K562 (cell line): ENCODE measurements around the gene MAN1B1. TPM values are rescaled to one million over a fixed set of nuclear protein-coding genes. Genes with fewer than 3 reads are reported as not detected.

ENCODE experiments used
- ATAC-seq: fragments of 200-7000 bp; cut with Tn5 transposase; 3 replicates; pipeline ENCODE4 v1.9.1; 2020; ENCODE audit warnings: moderate library complexity
- BruUV-seq: library from RNA; stranded (reverse); fragments of 400-500 nt; replicated peaks from 2 replicates; lab custom pipeline; 2021; lab: Mats Ljungman, UMichigan
- CTCF ChIA-PET: fragments of 300-600 bp; formaldehyde crosslinking; extraction: SDS; loops from one replicate; lab custom pipeline; 2021; ENCODE audit warnings: low intra/inter-chr PET ratio; lab: Yijun Ruan, JAX
- POLR2A ChIA-PET: fragments of 300-600, 350-650 bp; sonication (Branson Sonifier 250); formaldehyde crosslinking; extraction: SDS; loops from one replicate; lab custom pipeline; 2021; ENCODE audit warnings: antibody characterized with exemption, inconsistent platforms; lab: Yijun Ruan, JAX
- DNase-seq, 4 experiments: peaks; one replicate each; pipeline versions ENCODE4 v3.0.0 to v3.0.0-alpha.2; 2011 to 2018; ENCODE audit warnings: low spot score in 3 of 4, mixed read lengths in 3 of 4; ENCODE audit errors: extremely low read depth in 1 of 4
- FAIRE-seq: peaks from 2 replicates; lab custom pipeline; 2011; peaks lifted over from hg19 to GRCh38; lab: Jason Lieb, UNC
- H2AFZ ChIP-seq: 2 replicates; pipeline ENCODE4 v1.6.0; 2011; ENCODE audit warnings: low read depth, low read length, control low read depth, inconsistent platforms
- H3K27ac ChIP-seq: fragments of 200-600 bp; 3 replicates; pipeline ENCODE4 v1.8.0; 2011; ENCODE audit warnings: low read depth, mild to moderate bottlenecking, control low read depth, inconsistent platforms, low read length, moderate library complexity, mixed read lengths; ENCODE audit errors: extremely low read depth
- H3K27me3 ChIP-seq, 2 experiments: fragments of 300-600 bp in 1 of 2; 2 replicates in 1 of 2; 3 replicates in 1 of 2; pipeline versions ENCODE4 v1.6.0 to v1.8.0; 2011; ENCODE audit warnings: inconsistent platforms in 2 of 2, low read length in 2 of 2, mild to moderate bottlenecking in 1 of 2, mixed read lengths in 1 of 2, moderate library complexity in 1 of 2; ENCODE audit not compliant: control insufficient read depth in 2 of 2, insufficient read depth in 2 of 2
- H3K36me3 ChIP-seq: fragments of 300-600 bp; 3 replicates; pipeline ENCODE4 v1.8.0; 2011; ENCODE audit warnings: mild to moderate bottlenecking, low read length, inconsistent platforms; ENCODE audit not compliant: control insufficient read depth, insufficient read depth
- H3K4me1 ChIP-seq, 2 experiments: fragments of 200-600 bp in 1 of 2; replicated peaks in 1 of 2; 2 replicates in 1 of 2; 3 replicates in 1 of 2; pipeline versions ENCODE4 v1.5.1 to v1.8.0; 2011; ENCODE audit warnings: inconsistent platforms in 2 of 2, low read length in 2 of 2, mild to moderate bottlenecking in 1 of 2, mixed read lengths in 1 of 2, moderate library complexity in 1 of 2; ENCODE audit not compliant: control insufficient read depth in 2 of 2, insufficient read depth in 2 of 2
- H3K4me2 ChIP-seq: 2 replicates; pipeline ENCODE4 v1.6.1; 2011; ENCODE audit warnings: low read length, control low read depth, inconsistent platforms, mixed read lengths; ENCODE audit not compliant: insufficient read depth
- H3K4me3 ChIP-seq: fragments of 200-600 bp; sonication (generic), shearing (Covaris generic); 2 replicates; pipeline ENCODE4 v1.5.1; 2016; ENCODE audit warnings: control low read depth, inconsistent platforms
- H3K79me2 ChIP-seq: fragments of 200-600 bp; 3 replicates; pipeline ENCODE4 v1.8.0; 2011; ENCODE audit warnings: low read length, inconsistent platforms; ENCODE audit not compliant: control insufficient read depth, insufficient read depth
- H3K9ac ChIP-seq, 2 experiments: 2 replicates each; pipeline versions ENCODE4 v1.6.0 to v1.6.1; 2011; ENCODE audit warnings: low read depth in 2 of 2, low read length in 2 of 2, control low read depth in 1 of 2, inconsistent platforms in 1 of 2, mild to moderate bottlenecking in 1 of 2, mixed read lengths in 1 of 2; ENCODE audit not compliant: insufficient read depth in 1 of 2
- H3K9me1 ChIP-seq: one replicate; pipeline ENCODE4 v1.6.0; 2011; ENCODE audit warnings: inconsistent platforms, mild to moderate bottlenecking, low read length, moderate library complexity; ENCODE audit not compliant: control insufficient read depth, insufficient read depth
- H3K9me3 ChIP-seq: replicated peaks from 2 replicates; pipeline ENCODE4 v1.5.1; 2011; ENCODE audit warnings: low read depth, low read length, inconsistent platforms; ENCODE audit not compliant: control insufficient read depth, insufficient read depth
- H4K20me1 ChIP-seq: replicated peaks from 2 replicates; pipeline ENCODE4 v1.6.1; 2011; ENCODE audit warnings: low read length, inconsistent platforms, mixed read lengths; ENCODE audit not compliant: control insufficient read depth, insufficient read depth
- AFF4 ChIP-seq: sonication (generic); formaldehyde crosslinking; IDR thresholded peaks from 2 replicates; pipeline ENCODE4 v1.8.0; 2023; ENCODE audit warnings: mild to moderate bottlenecking, missing genetic modification reagents
- ARID3B ChIP-seq: fragments of 250-450 bp; sonication (Bioruptor Pico); IDR thresholded peaks from 2 replicates; pipeline ENCODE4 v1.4.0; 2020; ENCODE audit warnings: borderline replicate concordance
- CHCHD3 ChIP-seq: fragments of 250-450 bp; sonication (Bioruptor Pico); IDR thresholded peaks from 2 replicates; pipeline ENCODE4 v2.1.2; 2022; ENCODE audit warnings: mild to moderate bottlenecking
- CHD1 ChIP-seq: fragments of 200-600 bp; sonication (generic); IDR thresholded peaks from one replicate; pipeline ENCODE4 v1.6.1; 2012; ENCODE audit warnings: mild to moderate bottlenecking, moderate library complexity, low read length, inconsistent platforms
- KDM1A ChIP-seq, 2 experiments: fragments of 450-650 bp; IDR thresholded peaks; 2 replicates each; pipeline ENCODE4 v1.6.1; 2016; ENCODE audit warnings: mild to moderate bottlenecking in 2 of 2
- MEIS2 ChIP-seq: fragments of 450-650 bp; IDR thresholded peaks from 2 replicates; pipeline ENCODE4 v1.6.1; 2014; ENCODE audit warnings: mild to moderate bottlenecking; ENCODE audit not compliant: partially characterized antibody
- MYC ChIP-seq, 2 experiments: fragments of 250-450 bp in 1 of 2; sonication (Bioruptor Pico) in 1 of 2; IDR thresholded peaks; 2 replicates each; pipeline versions ENCODE4 v1.5.1 to v1.6.1; 2012 to 2021; ENCODE audit warnings: low read depth in 2 of 2, borderline replicate concordance in 1 of 2, improper control_type of control experiment in 1 of 2, low read length in 1 of 2, mild to moderate bottlenecking in 1 of 2, moderate library complexity in 1 of 2
- RNF219 ChIP-seq: fragments of 250-450 bp; sonication (Bioruptor Pico); IDR thresholded peaks from 2 replicates; pipeline ENCODE4 v1.5.0; 2022; ENCODE audit warnings: mild to moderate bottlenecking
- SIX5 ChIP-seq, 2 experiments: IDR thresholded peaks; 2 replicates each; pipeline ENCODE4 v1.6.1; 2011; ENCODE audit warnings: low read length in 2 of 2, borderline replicate concordance in 1 of 2, low read depth in 1 of 2, mild to moderate bottlenecking in 1 of 2, moderate library complexity in 1 of 2; ENCODE audit not compliant: insufficient read depth in 1 of 2
- ZNF778 ChIP-seq: fragments of 450-650 bp; formaldehyde crosslinking; IDR thresholded peaks from 2 replicates; pipeline ENCODE4 v1.4.0; 2020; ENCODE audit warnings: mild to moderate bottlenecking, moderate library complexity
- WGBS: fragments of 100-300 bp; shearing (Covaris generic); methylation state at CpG from one replicate; pipeline ENCODE4 v1.1.6; 2016; ENCODE audit warnings: low coverage, mixed read lengths; ENCODE audit not compliant: insufficient coverage; ENCODE audit errors: missing lambda C conversion rate; 5-methylcytosine and 5-hydroxymethylcytosine counted together
- in situ Hi-C: fragments of 300-500 bp; cut with MboI; formaldehyde crosslinking; loops from 4 replicates; pipeline ENCODE4 v1.15.0; 2018; ENCODE audit warnings: inconsistent platforms, mixed read lengths
- intact Hi-C: fragments of 100-400 bp; cut with micrococcal nuclease; formaldehyde crosslinking; loops from 2 replicates; pipeline ENCODE4 v1.14.2; 2022
- polyA plus RNA-seq, 8 experiments: library from polyadenylated mRNA; depleted of rRNA in 4 of 8; stranded (reverse) in 5 of 8; unstranded in 3 of 8; fragments of >200 nt; fragmentation: Nextera tagmentation in 2 of 8; fragmentation: Illumina TruSeq in 1 of 8; extraction: Ambion mirVana in 2 of 8; extraction: Trizol in 1 of 8; gene quantifications; 2 replicates each; pipeline versions ENCODE4 v1.2.1 to v1.2.3, GENCODE V29; 2011 to 2014; ENCODE audit warnings: inconsistent platforms in 1 of 8, missing spikeins in 1 of 8
- total RNA-seq, 7 experiments: library from RNA; depleted of rRNA in 6 of 7; stranded (reverse); fragments of >200 nt in 6 of 7; fragmentation: Illumina TruSeq in 2 of 7; extraction: Trizol in 2 of 7; gene quantifications; 2 replicates each; pipeline versions ENCODE4 v1.2.1 to v1.2.3, GENCODE V29; 2011 to 2021; ENCODE audit warnings: low replicate concordance in 1 of 7
- TF ChIP-seq, protein P1 (sequence below): fragments of 250-450 bp; sonication (Bioruptor Pico); IDR thresholded peaks from 2 replicates; pipeline ENCODE4 v1.8.0; 2022; ENCODE audit warnings: inconsistent platforms, mild to moderate bottlenecking, moderate library complexity, borderline replicate concordance

MAN1B1 gene
- total and polyA plus RNA-seq, 9 of the 15 experiments (the other 6 are each of a cell fraction or from before 2014, with no cell fraction given) = 0.55 to 36.6 (median 27.3) TPM

- WGBS = 1% methylated on average over 22 of the region's 22 CpGs
- Histone ChIP-seq H3K4me3 (peak overlapping the region; percentile 79), H3K27me3 (no peaks in the 10 kb centered on the region), H3K9me1 (no peaks in the 10 kb centered on the region), H3K9me3 (no peaks in the 10 kb centered on the region), H3K4me1 (peaks cover 32 to 57% of the 10 kb centered on the region in 2 experiments; a peak in 4 of 5 replicates), H3K79me2 (peaks cover 30% of the 10 kb centered on the region), H3K27ac (peak overlapping the region; percentile 81), H3K4me2 (peak overlapping the region; percentile 86), H2AFZ (peak overlapping the region; percentile 81), H4K20me1 (no peaks in the 10 kb centered on the region), H3K9ac (peak overlapping the region; percentile 81 to 94), H3K36me3 (peaks cover 33% of the 10 kb centered on the region)
- peak; percentile 84 for FAIRE-seq
- BruUV-seq = no TSS peak
- in situ Hi-C loops = no loop called here
- intact Hi-C loops = loop anchor here (2.0 kb wide), 2 partner anchors 19 to 63 kb away; no protein-coding TSS in a partner anchor
- DNase-seq = peak in 3 of 4 experiments; percentile 25 to 55 (median 35)
- ATAC-seq = peak; percentile 16
- POLR2A ChIA-PET = interaction anchor here (0.6 to 3.3 kb wide), 11 partner anchors 9 to 153 kb away, joined by 3 to 18 read pairs (median 5); partner anchors contain the start of genes RNF224, SAPCD2 and TUBB4B
- CTCF ChIA-PET = interaction anchor here (0.6 kb wide), 1 partner anchor 41 kb away, joined by 5 read pairs; no protein-coding TSS in a partner anchor
- TF ChIP-seq, protein P1, sequence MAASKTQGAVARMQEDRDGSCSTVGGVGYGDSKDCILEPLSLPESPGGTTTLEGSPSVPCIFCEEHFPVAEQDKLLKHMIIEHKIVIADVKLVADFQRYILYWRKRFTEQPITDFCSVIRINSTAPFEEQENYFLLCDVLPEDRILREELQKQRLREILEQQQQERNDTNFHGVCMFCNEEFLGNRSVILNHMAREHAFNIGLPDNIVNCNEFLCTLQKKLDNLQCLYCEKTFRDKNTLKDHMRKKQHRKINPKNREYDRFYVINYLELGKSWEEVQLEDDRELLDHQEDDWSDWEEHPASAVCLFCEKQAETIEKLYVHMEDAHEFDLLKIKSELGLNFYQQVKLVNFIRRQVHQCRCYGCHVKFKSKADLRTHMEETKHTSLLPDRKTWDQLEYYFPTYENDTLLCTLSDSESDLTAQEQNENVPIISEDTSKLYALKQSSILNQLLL (CRISPR knock-in tag) = no peak
- TF ChIP-seq KDM1A (IDR thresholded peaks at IDR 0.05) (no peak), CHCHD3 (CRISPR knock-in tag) (no peak), MYC (IDR thresholded peaks at IDR 0.05; ENCODE audit: low read depth, low read length) (peak; percentile 71; the same call in 1 of the 2 replicates), MYC (CRISPR knock-in tag; IDR thresholded peaks at IDR 0.05; ENCODE audit: borderline replicate concordance, low read depth) (no peak), AFF4 (CRISPR knock-in tag) (peak; percentile 65; the same call in 1 of the 2 replicates), ZNF778 (CRISPR knock-in tag) (no peak), SIX5 (IDR thresholded peaks at IDR 0.05; ENCODE audit: borderline replicate concordance in 1 of 2, insufficient read depth in 1 of 2, low read depth in 1 of 2, low read length in 2 of 2) (no peak), ARID3B (CRISPR knock-in tag) (no peak), RNF219 (CRISPR knock-in tag) (no peak), MEIS2 (peak; percentile 45), CHD1 (peak; percentile 61)
These were observed 682 bp downstream of the MAN1B1 start for GRCh38 chr9:137087409-137087925.
